Stomach smooth muscle (tissue), 2 donors: Measurements from ENCODE around the gene STUM.

Experiments
- H3K27ac ChIP-seq: one replicate; pipeline ENCODE4 v1.7.0; 2013; ENCODE audit warnings: mild to moderate bottlenecking, low read length, inconsistent platforms
- H3K27me3 ChIP-seq, 2 donors: one replicate each; pipeline ENCODE4 v1.7.0; 2013; ENCODE audit warnings: low read length in 2 of 2; ENCODE audit not compliant: insufficient read depth in 2 of 2, control insufficient read depth in 1 of 2
- H3K36me3 ChIP-seq, 2 donors: one replicate each; pipeline ENCODE4 v1.7.0; 2013; ENCODE audit warnings: low read length in 2 of 2; ENCODE audit not compliant: control insufficient read depth in 2 of 2, insufficient read depth in 2 of 2
- H3K4me1 ChIP-seq: one replicate; pipeline ENCODE4 v1.7.0; 2013; ENCODE audit warnings: low read length; ENCODE audit not compliant: control insufficient read depth, insufficient read depth
- H3K4me3 ChIP-seq, 2 donors: one replicate each; pipeline ENCODE4 v1.7.0; 2013; ENCODE audit warnings: low read length in 2 of 2
- H3K9ac ChIP-seq, 2 donors: one replicate each; pipeline ENCODE4 v1.7.0; 2013; ENCODE audit warnings: low read length in 2 of 2, mild to moderate bottlenecking in 1 of 2
- H3K9me3 ChIP-seq, 2 donors: one replicate each; pipeline ENCODE4 v1.7.0; 2013; ENCODE audit warnings: low read length in 2 of 2; ENCODE audit not compliant: control insufficient read depth in 2 of 2
- donor health status: healthy.
- donor health status: Pancreatic carcinoma.

The STUM gene

DNA sequence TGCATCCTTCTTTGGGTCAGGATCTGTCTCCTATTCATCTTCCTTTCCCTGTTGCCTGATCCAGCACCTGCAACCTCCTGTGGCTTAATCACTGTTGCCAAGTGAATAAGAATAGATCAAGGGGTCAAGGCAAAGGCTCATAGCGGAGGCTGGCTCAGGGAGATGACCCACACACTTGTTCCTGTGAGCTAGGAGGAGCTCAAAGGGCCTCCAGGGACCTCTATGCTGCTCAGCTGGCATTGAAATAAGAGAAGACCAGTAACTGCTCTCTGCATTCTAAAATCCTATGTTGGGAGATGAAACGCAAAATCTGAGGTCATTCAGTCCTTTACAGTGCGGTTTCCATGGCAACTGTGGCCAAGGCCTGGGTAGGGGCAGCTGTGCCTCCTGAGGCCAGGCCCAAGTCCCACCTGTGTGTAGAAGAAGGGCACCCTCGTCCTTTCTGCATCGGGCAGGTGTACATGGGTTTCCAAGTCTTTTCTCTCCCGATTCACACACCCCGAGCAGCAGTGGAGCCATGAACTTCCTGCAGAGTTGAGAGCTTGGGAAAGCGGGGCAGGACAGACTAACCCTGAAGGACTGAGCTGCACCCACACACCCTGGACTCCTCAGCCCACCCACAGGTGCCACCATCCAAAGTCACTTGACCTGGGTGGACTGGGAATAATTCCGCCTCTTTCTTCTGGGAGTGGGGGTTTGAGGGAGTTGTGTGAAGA is 27.8 kb upstream of the STUM start:
- peaks cover 0 to 7% of the 10 kb centered on the region in 2 donors for H3K27me3 ChIP-seq
- H3K36me3 ChIP-seq: no peaks in the 10 kb centered on the region
- no peak overlapping the region for H3K9ac ChIP-seq
- no peak overlapping the region for H3K4me3 ChIP-seq
- no peaks in the 10 kb centered on the region for H3K9me3 ChIP-seq
- H3K27ac ChIP-seq: no peak overlapping the region
- H3K4me1 ChIP-seq: no peaks in the 10 kb centered on the region

GRCh38 chr1:226523646-226524406 is 24.7 kb upstream of the STUM start:
- Histone ChIP-seq H3K9ac (no peak overlapping the region), H3K27me3 (peaks cover 0 to 7% of the 10 kb centered on the region in 2 donors), H3K36me3 (no peaks in the 10 kb centered on the region), H3K27ac (no peak overlapping the region), H3K4me3 (no peak overlapping the region), H3K9me3 (no peaks in the 10 kb centered on the region), H3K4me1 (peaks cover 2% of the 10 kb centered on the region)

DNA sequence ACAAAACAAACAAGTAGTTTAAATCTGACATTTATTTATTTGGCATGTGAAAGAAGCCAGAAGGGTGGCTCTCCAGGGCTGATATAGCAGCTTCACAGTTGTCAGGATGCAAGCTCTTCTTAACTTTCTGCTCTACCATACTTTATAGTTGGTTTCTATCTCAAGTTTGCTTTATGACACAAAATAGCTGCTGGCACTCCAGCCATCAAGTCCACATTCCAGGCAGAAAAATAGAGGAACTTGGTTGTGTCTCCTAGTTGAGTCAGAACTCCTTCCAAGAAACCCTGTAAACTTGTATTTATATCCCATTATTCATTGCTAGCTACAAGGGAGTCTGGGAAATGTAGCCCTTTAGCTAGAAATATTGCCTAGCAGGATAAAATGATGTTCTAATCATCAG is 24.0 kb upstream of the STUM start:
- H3K9ac ChIP-seq: no peak overlapping the region
- H3K27ac ChIP-seq: no peak overlapping the region
- no peak overlapping the region for H3K4me3 ChIP-seq
- no peaks in the 10 kb centered on the region for H3K36me3 ChIP-seq
- H3K4me1 ChIP-seq: peaks cover 2% of the 10 kb centered on the region
- no peaks in the 10 kb centered on the region for H3K9me3 ChIP-seq
- H3K27me3 ChIP-seq: peaks cover 0 to 2% of the 10 kb centered on the region in 2 donors

GRCh38 chr1:226525750-226526149 is 22.8 kb upstream of the STUM start:
- H3K9me3 ChIP-seq: no peaks in the 10 kb centered on the region
- H3K36me3 ChIP-seq: no peaks in the 10 kb centered on the region
- H3K9ac ChIP-seq: no peak overlapping the region
- no peak overlapping the region for H3K27ac ChIP-seq
- H3K4me1 ChIP-seq: peaks cover 2% of the 10 kb centered on the region
- no peak overlapping the region for H3K4me3 ChIP-seq
- peaks cover 0 to 2% of the 10 kb centered on the region in 2 donors for H3K27me3 ChIP-seq

DNA sequence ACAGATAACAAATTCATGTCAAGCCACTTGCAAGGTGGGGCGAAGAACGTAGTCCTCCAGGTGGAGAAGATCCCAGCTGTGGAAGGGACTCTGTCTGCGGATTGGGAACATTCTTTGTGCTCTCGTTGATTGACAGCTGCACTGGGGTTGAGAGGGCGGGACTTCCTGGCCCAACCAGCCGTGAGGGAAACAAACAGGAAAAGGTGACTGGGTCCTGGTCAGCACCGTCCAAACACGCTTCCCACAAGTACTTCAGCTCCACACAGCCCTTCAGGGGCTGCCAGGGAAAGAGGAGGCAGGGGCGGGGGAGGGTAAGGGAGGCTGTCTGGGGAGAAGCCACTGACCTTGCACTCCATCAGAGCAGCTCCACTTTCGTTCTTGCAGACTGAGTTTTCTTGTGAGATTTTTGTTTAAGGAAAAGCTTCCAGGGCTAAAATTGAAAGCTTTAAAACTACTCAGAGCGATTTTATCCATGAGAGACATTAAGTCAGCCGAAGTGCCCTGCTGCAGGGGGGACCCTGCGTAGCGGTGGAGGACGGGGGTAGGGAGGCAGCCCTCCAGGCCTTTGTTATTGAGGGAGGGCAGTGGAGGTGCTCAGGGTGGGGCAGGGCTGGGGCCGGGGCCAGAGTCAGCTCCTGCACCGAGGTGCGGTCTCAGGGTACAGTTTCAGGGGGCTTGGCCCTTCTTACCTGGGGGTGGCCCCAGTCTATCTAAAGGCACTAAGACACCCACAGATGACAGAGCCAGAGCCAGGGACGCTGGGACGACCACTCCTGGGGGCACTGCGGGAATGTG is 21.6 kb upstream of the STUM start:
- no peak overlapping the region for H3K9ac ChIP-seq
- no peak overlapping the region for H3K27ac ChIP-seq
- no peaks in the 10 kb centered on the region for H3K9me3 ChIP-seq
- H3K4me1 ChIP-seq: peaks cover 2% of the 10 kb centered on the region
- peak overlapping the region in 1 of 2 donors; percentile 55 for H3K4me3 ChIP-seq
- peaks cover 0 to 1% of the 10 kb centered on the region in 2 donors for H3K27me3 ChIP-seq
- no peaks in the 10 kb centered on the region for H3K36me3 ChIP-seq

- Histone ChIP-seq H3K27me3 (no peaks in the 10 kb centered on the region), H3K4me3 (no peak overlapping the region)
Observed at GRCh38 chr1:226529891-226530290, 18.7 kb upstream of the STUM start.

DNA sequence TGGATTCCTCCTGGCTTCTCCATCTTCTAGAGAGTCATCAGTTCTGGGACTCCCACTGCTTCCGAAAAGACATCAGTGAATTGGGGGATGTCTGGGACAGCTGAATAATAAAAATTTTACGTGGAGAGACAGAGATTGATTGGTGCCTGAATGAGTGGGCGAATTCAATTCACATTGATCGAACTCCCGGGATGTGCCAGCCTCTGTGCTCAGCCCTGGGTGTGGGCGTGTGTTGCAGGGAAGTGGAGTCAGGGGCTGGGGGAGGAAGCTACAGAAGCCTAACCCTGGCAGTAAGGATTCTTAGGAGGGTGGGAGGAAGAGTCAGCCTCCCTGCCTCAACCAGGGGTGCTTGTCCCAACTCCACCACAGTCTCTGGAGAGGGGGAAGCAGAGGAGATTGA is 18.0 kb upstream of the STUM start:
- H3K27ac ChIP-seq: no peak overlapping the region
- no peaks in the 10 kb centered on the region for H3K9me3 ChIP-seq
- H3K9ac ChIP-seq: no peak overlapping the region
- no peak overlapping the region for H3K4me3 ChIP-seq
- no peaks in the 10 kb centered on the region for H3K27me3 ChIP-seq
- peaks cover 2% of the 10 kb centered on the region for H3K4me1 ChIP-seq
- no peaks in the 10 kb centered on the region for H3K36me3 ChIP-seq

More at GRCh38 chr1:226529891-226530290, 18.7 kb upstream of the STUM start:
- H3K4me1 ChIP-seq: peaks cover 2% of the 10 kb centered on the region
- no peaks in the 10 kb centered on the region for H3K36me3 ChIP-seq
- H3K9me3 ChIP-seq: no peaks in the 10 kb centered on the region
- no peak overlapping the region for H3K27ac ChIP-seq
- H3K9ac ChIP-seq: no peak overlapping the region

GRCh38 chr1:226531360-226532093 is 17.0 kb upstream of the STUM start:
- Histone ChIP-seq H3K4me1 (peaks cover 2% of the 10 kb centered on the region), H3K9me3 (no peaks in the 10 kb centered on the region), H3K4me3 (no peak overlapping the region), H3K36me3 (no peaks in the 10 kb centered on the region), H3K27ac (no peak overlapping the region), H3K9ac (no peak overlapping the region), H3K27me3 (no peaks in the 10 kb centered on the region)

GRCh38 chr1:226532553-226532952 is 16.0 kb upstream of the STUM start:
- Histone ChIP-seq H3K4me1 (no peaks in the 10 kb centered on the region), H3K9me3 (no peaks in the 10 kb centered on the region), H3K27me3 (no peaks in the 10 kb centered on the region), H3K4me3 (no peak overlapping the region), H3K36me3 (no peaks in the 10 kb centered on the region), H3K27ac (no peak overlapping the region), H3K9ac (no peak overlapping the region)

DNA sequence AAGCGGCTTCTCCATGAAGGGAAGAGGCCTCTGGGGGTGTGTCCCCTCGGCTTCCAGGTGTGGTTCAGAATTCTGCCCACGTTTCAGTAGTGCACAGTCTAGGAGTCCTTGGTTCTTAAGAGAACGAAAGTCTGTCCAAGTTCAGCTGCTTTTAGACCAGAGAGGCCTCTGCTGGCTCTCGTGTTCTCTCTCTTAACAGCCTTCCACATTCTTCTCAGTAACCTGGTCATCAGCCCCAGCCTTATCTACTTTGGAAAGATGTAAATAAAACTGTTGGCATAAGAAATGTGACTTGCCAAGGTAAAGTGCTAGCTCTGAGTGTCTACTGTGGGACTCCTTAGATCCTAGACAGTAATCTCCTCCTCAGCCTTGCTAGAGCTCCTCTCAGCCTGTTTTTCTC is 15.3 kb upstream of the STUM start:
- H3K27ac ChIP-seq: no peak overlapping the region
- H3K4me1 ChIP-seq: no peaks in the 10 kb centered on the region
- no peak overlapping the region for H3K4me3 ChIP-seq
- H3K36me3 ChIP-seq: no peaks in the 10 kb centered on the region
- no peaks in the 10 kb centered on the region for H3K27me3 ChIP-seq
- no peak overlapping the region for H3K9ac ChIP-seq
- H3K9me3 ChIP-seq: no peaks in the 10 kb centered on the region
